GM21447 (cell line): ENCODE results near the gene SKOR1.

Experiments
- ATAC-seq: cut with Tn5 transposase; IDR thresholded peaks from one replicate; pipeline ENCODE4 v1.9.1; 2021; ENCODE audit not compliant: unreplicated experiment

Gene SKOR1, protein sequence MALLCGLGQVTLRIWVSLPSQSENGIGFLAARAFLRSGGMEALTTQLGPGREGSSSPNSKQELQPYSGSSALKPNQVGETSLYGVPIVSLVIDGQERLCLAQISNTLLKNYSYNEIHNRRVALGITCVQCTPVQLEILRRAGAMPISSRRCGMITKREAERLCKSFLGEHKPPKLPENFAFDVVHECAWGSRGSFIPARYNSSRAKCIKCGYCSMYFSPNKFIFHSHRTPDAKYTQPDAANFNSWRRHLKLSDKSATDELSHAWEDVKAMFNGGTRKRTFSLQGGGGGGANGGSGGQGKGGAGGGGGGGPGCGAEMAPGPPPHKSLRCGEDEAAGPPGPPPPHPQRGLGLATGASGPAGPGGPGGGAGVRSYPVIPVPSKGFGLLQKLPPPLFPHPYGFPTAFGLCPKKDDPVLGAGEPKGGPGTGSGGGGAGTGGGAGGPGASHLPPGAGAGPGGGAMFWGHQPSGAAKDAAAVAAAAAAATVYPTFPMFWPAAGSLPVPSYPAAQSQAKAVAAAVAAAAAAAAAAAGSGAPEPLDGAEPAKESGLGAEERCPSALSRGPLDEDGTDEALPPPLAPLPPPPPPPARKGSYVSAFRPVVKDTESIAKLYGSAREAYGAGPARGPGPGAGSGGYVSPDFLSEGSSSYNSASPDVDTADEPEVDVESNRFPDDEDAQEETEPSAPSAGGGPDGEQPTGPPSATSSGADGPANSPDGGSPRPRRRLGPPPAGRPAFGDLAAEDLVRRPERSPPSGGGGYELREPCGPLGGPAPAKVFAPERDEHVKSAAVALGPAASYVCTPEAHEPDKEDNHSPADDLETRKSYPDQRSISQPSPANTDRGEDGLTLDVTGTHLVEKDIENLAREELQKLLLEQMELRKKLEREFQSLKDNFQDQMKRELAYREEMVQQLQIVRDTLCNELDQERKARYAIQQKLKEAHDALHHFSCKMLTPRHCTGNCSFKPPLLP

DNA sequence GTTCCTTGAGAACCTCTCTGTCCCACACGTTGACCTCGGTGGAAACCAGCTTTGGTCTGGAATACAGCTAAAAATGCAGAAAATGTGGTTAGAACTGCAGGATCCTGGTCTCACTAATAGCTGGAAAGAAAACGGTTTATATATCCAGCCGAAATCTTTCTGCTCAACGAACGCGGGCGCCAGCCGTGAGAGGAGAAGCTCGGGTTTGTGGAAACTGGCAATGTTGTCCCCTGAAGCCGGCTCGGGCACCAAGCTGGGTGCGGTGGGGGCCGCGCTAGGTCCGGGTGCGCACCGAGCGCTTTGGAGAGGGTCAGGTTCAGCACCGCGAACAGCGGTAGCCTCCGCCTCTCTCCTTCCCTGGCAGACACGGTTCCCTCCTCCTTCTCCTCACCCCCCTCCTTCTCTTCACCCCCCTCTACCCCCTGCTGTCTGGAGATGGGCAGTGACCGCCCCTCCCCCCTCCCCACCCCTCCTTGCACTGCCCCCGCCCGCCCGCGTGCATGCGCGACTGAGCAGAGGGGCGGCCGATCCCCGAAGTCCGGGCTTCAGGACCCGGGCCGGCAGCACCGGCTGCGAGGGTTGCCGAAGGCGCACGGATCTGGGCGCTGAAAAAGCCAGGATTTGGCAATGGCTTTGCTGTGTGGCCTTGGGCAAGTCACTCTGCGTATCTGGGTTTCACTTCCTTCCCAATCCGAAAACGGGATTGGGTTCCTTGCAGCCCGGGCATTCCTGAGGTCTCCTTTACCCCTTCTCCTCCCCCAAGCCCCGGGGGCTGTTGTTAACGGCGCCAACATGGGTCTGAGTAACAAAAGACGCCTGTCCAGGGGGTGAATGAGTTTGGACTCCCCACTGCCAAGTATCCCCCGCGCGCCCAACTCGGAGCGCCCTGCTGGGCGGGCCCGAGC, at the start of gene SKOR1:
Gene SKOR1, plus strand, starts transcription at position 534 of the 905 bp plus-strand sequence. Its CDS starts 94 bp downstream, at position 628.
- no peak for ATAC-seq

DNA sequence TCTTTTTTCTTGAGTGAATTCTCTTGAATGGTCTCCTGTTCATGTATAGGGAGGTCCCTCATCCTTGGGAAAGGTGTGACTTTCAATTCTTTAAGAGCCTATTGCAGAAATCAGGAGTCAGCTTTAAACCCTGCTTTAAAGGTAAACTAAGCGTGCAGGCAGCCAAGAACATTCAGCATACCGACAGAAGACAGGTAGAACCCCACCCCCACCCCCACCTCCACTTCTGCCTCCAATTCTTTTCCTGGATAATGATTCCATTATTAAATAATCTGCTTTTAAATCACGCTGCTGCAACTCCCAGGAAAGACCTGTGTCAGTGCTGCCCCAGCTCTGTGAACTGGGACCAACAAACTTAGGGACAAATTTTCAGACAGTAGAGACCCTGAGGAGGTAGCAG, 49.3 kb upstream of the SKOR1 start:
- ATAC-seq: no peak

DNA sequence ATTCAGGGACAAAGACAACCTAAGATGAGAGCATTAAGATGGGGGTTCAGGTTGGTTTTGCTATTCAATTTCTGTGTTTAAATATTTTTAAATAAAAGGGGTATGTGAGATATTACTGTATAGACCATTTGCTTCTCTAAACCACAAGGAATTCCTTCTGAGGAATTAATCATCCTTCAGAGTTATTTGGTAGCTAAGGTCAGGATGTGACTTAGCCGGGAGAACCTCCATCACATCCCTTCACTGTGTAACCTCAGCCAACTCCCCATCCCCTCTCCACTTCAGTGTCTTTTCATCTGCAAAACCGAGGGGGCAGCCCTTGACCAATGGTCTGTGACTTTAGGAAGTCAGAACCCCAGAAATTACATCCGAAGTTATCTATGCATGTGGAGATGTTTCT, 48.7 kb upstream of the SKOR1 start:
- ATAC-seq: no peak

DNA sequence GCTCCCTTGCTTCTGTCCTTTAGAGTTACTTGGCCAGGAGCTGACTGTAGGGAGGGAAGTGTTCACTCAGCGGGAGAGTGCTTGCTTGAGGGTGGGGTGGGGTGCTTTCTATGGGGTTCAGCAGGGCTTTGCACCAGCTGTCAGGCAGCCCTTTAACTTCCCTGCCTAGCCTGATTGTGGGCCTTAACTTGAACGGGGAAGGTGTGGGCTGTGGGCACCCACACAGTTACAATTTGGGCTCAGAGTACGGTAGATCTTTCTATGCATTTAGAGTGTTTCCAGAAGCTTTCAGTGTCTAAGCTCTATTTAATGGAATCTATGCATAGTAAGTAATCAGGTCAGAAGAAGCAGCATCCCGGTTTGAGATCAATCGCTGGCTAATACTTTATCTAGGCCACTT, 48.2 kb upstream of the SKOR1 start:
- ATAC-seq: no peak

DNA sequence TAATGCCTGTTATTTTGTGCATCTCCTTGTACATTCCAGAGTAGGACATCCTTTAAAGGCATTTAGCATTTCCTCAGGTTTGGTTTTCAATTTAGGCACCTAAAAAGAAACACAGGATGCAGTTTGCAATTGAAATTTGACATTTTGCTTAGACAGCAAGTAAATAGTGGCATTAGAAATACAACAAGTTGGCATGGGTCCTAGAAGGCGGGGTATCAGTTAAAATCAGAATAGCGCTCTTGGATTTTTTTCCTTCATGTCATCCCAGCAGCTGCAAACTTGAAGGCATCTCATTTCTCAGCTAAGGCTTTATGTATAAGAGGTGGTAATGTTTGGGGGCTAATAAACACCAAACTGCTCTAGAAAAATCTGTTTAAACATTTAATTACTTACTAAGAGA, 47.5 kb upstream of the SKOR1 start:
- ATAC-seq: no peak

DNA sequence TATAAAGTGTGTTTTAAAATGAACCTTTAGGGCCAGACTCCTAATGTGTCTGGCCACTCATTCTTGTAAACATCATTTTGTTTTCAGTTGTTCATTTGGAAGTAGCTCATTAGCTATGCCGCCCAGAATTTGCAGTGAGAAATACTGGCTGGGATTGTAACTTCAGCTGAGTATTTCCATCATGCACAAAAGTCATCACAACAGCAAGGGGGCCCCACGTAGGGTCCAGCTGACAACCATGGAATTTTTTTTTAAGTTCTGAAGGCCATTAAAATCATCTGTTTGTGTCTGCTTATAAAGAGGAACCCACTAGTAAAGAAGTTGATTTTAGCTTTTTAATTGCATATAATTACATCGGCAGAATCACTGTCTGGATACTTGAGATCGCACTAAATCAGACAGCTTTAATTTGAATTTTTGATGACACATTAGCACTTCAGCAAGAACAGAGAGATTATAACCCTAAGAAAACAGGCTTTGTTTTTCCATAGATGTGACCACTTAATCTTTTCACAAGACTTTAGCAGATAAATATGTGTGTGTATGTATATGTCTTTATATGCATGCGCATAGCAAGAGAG, 46.3 kb upstream of the SKOR1 start:
- ATAC-seq: no peak

DNA sequence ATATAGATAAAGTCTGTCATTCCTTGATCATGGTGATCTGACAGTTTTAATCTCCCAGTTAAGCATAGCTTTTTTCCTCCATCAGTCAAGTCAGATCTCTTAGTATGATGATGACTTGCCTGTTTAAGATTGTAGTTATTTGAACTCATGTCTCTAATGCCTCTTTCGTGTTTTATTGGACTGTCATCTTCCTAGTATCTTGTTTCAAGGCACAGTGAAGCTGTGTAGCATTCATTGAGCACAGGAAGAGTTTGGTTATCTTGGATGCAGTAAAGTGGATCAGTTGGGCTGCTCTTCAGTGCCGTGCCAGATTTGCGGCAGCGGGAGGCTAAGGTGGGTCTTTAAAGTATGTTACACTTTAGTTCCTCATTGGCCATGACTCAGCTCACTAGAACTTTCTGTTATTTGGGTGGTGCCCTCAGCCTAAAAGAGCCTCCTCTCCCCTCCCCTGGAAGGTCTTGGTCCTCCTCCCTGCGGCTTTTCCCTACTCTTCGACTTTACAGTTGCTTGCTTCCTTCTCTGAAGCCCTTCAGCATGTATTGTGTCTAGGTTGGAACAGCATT, 45.7 kb upstream of the SKOR1 start:
- no peak for ATAC-seq

DNA sequence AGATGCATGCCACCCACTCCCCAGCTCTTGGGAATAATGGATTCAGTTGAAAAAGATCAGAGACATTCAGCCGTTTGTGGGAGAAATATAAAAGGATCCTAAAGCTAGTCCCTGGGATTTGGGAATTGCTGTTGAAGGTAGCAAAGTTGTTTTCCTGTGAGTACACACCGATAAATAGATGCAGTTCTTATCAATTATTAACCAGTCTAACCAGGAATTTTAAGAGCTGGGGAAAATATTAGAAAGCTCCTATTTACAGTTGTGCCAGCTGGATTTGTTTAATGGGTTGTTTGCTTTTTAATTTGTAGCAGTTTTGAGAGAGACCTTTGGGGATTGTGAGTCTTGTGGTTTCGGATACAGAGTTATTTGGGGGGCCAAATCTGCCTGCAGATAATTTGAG, 44.2 kb upstream of the SKOR1 start:
- no peak for ATAC-seq

DNA sequence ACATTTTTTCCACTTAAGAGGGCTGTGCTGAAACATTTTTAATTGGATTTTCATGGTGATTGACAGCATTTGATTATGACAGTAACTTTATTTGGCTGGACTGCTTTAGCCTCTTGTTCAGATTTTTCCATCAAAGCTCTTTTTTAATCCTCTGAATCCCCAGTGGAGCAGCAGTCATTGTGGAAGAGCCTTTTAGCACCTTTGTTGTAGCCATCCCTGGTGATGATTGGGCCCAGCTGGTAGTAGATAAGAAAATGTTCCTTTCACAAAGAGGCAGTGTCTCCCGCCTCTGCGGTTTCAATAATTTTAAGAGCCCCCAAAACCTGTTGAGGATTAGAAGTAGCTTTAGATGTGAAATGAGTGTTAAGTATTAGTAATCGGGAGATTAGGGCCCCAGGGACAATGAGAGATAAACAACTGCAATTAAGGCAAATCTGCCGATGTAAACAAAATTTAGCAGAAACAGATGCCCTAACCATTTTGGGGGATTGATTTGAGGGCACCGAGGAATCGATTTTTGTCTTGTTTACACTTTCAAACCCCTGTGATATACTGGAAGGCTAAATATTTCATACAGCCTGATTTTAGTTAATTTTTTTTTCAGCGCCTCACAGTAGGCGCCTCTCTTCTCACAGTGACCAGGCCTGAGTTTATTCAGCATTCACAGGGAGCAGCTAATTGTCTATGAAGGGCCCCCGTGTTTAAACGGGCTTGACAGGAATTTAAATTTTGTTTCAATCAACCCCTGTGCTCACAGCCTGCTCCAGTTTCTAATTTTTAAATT, 43.2 kb upstream of the SKOR1 start:
- ATAC-seq: no peak

DNA sequence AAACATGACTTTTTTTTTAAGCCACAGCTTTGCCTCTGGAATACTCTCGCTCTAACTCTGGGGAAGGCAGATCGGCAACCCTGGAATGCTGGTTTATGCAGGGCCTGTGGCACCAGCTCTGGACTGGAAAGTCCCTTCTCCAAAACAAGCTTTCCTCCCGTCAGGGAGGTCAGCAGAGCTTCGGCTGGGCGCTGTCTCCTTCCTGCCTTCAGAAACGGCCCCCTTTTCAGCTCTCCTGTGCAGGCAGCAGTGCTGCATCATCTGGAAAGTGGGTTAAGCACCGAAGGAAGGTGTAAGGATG, 42.7 kb upstream of the SKOR1 start:
- ATAC-seq: no peak

DNA sequence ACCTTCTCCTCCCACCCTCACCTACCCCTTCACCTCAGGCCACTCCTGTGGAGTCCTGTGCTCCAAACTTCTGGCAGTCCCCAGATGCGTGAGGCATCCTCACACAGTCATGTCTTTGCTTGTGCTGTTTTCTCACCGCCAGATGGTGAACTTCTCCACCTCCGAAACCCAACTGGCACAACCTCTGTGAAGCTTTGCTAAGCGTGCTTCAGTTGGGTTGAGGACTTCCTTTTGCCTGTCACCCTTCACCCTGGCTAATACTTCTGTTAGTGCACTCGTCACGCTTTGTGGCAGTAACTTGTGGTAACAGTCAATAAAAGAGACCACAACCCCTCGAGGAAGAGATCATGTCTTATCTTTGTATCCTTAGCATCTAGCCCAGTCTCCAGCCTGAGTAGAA, 42.0 kb upstream of the SKOR1 start:
- peak; percentile 48 for ATAC-seq

DNA sequence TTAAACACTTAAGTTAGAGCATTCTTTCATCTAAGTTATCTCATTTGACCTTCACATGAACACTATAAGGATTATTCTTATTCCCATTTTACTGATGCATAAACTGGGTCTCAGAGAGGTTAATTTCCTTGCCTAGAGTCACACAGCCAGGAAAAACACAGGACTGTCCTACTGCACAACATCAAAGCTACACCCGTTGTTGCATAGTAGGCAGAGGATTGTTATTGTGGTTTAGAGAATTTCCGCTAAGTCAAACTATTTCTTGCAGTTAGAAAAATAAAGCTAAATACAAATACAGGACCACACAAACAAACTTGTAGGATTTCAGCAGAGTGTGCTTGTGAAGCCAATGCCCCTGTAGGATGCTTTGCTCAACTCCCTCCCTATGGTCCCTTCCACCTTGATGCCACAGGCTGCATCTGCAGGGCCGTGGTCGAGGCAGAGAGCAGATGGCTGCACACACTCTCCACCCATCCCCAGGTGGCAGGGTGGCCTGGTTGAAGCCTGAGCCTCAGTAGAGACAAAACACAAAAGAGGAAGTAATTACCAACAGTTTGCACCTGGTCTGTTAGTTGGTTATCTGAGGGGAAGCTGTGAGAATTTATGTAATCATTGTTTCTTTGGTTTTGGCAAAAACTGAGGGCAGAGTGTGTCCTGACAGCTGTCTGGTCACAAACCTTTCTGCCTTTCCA, 41.1 kb upstream of the SKOR1 start:
- peak; percentile 91 for ATAC-seq

DNA sequence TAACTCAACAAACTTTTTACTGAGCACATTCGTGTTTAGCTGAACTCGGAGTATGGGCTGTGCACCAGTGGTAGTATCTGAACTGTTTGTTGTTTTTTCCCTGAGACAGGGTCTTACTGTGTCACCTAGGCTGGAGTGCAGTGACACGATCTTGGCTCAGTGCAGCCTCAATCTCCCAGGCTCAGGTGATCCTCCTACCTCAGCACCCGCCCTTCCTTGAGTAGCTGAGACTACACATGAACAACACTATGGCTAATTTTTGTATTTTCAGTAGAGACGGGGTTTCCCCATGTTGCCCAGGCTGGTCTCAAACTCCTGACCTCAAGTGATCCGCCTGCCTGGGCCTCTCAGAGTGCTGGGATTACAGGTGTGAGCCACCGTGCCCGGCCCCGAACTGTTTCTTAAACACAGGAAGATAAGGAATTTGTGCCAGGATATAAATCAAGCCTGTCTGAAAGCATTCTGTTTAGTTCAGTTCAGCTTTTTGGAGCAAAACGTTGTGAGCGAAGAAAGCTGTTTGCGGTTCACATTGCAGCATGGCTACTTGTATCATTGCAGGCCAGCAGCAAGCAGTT, 40.4 kb upstream of the SKOR1 start:
- no peak for ATAC-seq

DNA sequence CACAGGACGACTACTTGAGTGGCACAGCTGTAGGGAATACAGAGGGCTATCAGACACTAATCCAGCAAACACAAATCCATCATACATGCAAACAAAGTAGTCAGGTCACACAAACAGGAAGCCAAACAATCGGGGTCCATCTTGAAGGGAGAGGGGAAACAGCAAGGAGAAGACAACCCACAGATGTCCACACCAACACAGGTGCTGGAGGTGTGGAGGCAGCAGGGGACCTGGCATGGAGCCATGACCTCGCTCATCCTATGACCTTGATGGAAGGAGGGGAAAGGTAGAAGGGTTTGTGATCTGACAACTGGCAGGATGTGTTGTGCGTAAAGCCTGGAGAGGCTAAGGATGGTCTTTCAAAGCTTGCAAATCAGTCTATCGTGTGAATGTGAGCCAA, 39.9 kb upstream of the SKOR1 start:
- no peak for ATAC-seq

DNA sequence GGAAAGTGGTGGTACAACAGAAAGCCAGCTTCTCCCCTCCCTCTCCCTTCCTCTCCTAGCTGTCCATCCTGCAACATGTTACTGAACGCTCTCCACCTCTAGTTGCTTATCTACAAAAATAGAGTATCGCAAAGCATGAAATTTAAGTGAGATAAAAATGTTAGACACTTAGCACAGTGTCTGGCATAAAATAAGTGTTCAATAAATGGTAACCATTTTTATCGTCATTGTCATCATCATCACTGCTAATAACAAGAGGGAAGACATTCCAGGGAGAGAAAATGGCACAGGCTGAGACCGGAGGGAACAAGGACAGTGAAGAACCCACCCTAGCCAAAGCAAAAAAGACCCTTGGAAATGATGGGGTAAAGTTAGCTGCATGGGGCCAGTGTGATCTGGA, 38.7 kb upstream of the SKOR1 start:
- ATAC-seq: no peak

DNA sequence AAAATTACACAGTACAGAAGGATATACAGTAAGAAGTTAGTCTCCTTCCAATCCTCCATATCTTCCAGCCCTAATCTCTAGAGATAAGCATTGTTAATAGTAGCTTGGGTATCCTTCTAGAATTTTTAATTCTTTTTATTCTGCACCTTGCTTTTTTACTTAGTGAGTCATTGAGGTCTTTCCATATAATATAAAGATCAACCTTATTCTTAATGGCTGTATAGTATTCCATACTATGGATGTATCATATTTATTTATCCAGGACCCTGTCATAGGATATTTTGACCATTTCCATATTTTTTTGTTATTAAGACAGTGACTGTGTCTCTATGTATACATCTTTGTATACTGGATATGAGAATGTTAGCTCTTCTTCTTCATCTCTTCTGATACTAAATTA, 36.3 kb upstream of the SKOR1 start:
- ATAC-seq: no peak

DNA sequence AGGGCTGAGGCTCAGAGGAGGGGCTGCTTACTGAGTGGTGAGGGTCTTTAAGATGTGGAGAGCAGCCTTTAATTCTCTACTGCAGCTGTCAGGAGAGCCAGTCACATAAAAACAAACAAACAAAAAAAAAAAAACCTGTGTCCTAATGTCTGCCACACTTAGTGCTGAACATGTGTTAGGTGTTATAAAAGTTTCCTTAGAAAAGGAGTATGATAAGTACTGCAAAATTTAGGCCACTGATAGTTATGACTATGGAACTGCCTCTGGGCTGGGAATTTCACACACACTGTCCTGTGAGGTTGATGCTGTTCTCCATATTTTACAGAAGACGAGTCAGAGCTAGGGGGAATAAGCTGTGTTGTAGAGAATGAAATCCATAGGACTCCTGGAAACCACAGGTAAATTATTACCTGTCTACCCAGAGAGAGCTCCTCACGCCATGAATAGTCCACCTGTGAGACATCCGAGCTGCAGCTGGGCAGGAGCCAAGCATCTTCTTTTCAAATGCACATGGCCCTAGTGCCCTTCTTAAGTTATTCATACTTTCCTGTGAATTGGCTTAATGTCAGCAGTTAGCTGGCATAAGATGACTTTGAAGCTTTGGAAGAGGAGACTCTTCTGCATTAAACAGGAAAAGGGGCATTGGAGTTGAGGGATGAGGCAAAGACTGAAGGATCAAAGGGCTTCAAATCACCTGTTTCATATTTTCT, 34.5 kb upstream of the SKOR1 start:
- ATAC-seq: no peak

DNA sequence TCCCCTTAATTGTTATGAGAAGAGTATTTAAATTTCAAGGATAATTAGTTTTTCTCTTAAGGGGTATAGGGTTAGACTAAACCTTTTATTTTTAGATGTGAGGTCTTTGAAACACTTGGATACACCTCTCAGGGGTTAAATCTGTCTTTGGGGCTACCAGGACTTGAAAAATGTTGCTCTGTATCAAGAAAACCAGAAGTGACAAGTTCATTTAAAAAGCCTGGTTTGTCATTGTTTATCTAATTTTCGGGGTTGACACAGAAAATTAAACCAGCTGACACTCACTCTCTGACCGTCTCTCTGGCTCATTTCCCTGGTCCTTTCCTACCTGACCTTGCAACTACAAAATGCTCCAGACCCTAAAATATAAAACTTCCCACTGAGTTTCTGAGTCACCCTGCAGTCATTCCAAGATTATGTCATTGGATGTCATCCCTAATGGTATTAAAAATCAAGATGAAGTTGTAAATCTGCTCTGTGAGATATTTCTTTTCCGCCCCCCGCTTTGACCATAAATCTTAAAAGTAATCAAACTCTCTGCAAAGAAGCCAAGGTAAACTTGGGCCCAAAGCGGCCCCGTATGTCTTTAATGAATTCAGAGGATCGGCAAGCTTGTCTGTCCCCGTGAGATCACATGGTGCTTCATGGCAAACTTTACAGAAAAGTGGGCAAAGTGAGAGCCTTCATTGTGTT, 32.9 kb upstream of the SKOR1 start:
- no peak for ATAC-seq
